NK-92 treated with Interleukin-12 subunit alpha and Interleukin-12 subunit beta, amount 100 ng/mL, for 24 hours (cell line): ENCODE data around the gene GLT6D1.
"Not testable (repeated sequence)": the region's sequence is repeated elsewhere in the genome, so short reads cannot be mapped to it uniquely, and the experiment has no call there.

Source experiments
- DNase-seq: peaks from one replicate; lab custom pipeline; 2025; lab: John Stamatoyannopoulos, UW

Gene GLT6D1

GRCh38 chr9:135639196-135639595, at the start of gene GLT6D1:
TSS of gene GLT6D1 (minus strand) at chr9:135639540. CDS start at chr9:135639187, 353 bp downstream.
- DNase-seq = no peak

DNA sequence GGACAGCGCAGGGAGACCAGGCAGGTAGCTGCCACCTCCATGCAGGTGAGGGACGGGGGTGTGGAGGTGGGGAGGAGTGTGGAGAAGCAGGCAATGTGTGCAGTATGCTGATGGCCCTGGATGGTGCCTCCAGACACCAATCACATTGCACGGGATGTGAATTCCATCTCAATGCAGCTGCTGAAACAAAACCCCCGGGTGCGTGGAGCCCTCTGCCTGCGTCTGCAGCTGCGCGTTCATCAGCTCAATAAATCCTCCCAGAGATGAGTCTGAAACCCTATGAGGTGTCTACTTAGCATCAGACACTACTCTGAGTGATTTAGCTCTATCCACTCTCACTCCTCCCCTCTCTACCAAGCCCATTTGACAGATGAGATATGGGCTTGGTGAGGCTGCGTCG, 49.7 kb upstream of the GLT6D1 start:
- no peak for DNase-seq

GRCh38 chr9:135687216-135687615, 47.9 kb upstream of the GLT6D1 start:
- no peak for DNase-seq

- DNase-seq = no peak
These were observed 45.4 kb upstream of the GLT6D1 start for GRCh38 chr9:135684691-135685090.

GRCh38 chr9:135683401-135684034, 44.2 kb upstream of the GLT6D1 start:
- DNase-seq = no peak

GRCh38 chr9:135681161-135681560, 41.8 kb upstream of the GLT6D1 start:
- no peak for DNase-seq

- DNase-seq = no peak
These were observed 40.7 kb upstream of the GLT6D1 start for GRCh38 chr9:135680056-135680455.

- no peak for DNase-seq
These were observed 39.1 kb upstream of the GLT6D1 start for GRCh38 chr9:135678236-135679017.

DNA sequence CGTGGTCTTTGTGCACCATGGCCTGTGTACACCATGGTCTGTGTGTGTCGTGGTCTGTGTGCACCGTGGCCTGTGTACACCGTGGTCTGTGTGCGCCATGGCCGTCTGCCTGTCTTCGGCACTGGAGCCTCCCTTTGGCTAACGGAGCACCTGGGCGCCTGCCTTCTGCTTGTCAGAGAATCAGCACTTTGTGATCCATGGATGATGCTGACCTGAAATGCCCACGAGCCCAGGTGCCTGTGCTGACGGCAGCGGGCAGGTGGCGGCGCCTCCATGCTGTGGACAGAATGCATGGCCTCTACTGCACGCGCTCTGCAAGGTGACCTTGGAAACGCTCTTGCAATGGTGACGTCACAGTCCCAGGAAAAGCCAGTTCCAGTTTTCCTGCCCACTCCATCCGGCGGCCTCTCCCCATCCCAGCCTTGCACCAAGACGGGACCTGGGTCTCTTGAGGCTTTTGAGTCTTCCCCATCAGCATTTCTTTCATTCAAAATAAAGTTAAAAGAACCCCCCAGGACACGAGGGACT, 38.4 kb upstream of the GLT6D1 start:
- DNase-seq = no peak

DNA sequence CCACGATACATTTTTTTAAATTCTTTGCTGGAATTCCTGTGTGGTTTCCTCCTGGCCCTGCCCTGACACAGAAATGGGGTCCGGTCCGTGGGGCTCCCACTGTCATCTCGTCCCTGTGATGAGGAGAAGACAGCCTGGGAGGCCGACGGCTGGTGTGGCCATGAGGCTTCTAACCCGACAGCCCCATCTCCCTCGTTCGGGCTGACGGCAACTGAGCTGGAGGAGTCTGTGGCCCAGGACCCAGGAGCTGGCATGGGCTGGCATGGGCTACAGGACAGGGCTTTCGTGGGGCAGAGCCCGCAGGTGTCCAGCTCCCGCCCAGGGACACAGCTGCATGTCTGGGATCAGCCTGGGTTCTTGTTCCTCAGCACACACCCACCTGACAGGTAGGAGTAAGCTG, 37.6 kb upstream of the GLT6D1 start:
- no peak for DNase-seq

DNA sequence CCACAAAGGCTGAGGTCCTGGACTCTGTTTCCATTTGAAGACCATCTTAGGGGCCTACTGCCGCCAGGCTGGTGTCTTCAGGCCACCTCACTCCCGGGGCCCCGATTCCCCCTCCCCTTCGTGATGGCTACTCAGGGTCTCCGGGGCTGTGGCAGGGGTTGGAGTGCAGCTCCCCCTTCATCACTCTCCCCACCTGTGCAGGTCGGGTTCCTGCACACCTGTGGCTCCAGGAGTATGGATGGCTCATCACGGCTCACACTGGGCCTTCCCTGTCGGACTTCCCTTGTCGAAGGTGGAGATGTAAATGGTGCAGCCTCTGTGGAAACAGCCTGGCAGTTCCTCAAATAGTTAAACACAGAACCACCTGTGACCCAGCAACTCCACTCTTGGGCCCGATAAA, 35.6 kb upstream of the GLT6D1 start:
- DNase-seq = no peak

- no peak for DNase-seq
These were observed 34.6 kb upstream of the GLT6D1 start for GRCh38 chr9:135673941-135674340.

- not testable (repeated sequence) for DNase-seq
These were observed 33.4 kb upstream of the GLT6D1 start for GRCh38 chr9:135672786-135673185.

DNA sequence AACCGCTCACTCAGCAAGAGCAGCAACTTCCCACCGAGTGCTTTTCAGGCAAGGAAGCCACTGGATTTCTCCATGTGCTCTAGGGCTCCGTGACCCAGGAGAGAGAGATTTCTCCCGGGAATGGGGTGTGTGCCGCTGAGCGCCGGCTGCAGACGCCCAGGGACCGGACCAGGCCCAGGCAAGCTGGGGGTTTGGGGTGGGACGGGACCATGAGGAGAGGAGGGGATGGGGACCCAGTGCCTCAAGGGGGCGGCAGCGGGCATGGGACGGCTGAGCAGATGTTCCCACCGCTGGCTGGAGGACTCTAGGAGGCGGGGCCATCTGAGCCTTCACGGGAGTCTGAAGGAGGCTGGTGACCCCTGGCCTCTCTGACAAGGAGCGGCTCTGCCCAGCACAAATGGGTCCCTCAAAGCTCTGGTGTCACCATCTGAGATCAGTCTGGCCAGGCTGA, 32.3 kb upstream of the GLT6D1 start:
- DNase-seq = no peak

DNA sequence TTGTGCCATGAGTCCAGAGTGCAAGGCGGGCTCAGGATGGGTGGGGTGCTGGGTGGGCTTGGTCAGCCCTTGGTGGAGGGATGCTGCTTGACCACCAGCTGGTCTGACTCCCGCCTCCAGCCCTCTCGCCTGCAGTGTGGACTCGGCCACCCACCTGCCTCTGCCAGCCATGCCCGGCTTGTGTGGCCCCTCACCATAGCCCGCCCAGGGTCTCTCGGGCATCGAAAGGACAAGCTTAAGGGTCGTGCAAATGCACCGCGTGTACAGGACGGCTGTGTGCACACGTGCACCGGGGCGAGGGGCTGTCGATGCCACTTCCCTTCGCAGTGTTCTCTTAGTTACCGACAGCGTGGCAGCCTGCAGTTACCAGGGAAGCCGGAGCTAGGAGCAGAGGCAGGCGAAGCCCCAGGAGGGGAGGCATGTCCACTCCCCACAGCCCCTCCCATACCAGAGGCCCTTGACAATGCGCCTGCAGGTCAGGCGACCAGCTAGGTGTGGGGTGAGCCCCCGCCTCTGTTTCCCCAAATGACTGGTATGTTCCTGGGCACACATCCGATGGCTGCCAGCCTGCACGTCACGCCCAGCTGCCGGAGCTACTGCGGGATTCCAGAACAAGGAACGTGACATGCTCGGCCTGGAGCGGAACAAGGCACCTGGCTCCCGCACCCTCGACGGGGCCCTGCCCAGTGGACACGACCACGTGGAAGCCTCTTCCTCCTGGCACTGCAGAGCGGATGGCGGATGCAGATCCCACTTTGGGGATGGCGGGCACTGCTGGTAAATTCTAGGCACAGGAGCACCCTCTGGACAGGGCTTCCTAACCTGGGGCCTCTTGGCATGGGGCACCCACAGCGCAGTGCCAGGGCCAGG, 31.6 kb upstream of the GLT6D1 start:
- no peak for DNase-seq

GRCh38 chr9:135669616-135670285, 30.4 kb upstream of the GLT6D1 start:
- DNase-seq = no peak

DNA sequence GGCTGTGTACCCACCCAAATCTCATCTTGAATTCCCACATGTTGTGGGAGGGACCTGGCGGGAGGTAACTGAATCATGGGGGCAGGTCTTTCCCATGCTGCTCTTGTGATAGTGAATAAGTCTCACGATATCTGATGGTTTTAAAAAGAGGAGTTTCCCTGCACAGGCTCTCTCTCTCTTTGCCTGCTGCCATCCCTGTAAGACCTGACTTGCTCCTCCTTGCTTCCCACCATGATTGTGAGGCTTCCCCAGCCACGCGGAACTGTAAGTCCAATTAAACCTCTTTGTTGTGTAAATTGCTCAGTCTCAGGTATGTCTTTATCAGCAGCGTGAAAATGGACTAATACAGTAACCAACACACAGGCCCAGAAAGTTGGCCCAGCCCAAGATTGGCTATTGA, 29.7 kb upstream of the GLT6D1 start:
- not testable (repeated sequence) for DNase-seq

DNA sequence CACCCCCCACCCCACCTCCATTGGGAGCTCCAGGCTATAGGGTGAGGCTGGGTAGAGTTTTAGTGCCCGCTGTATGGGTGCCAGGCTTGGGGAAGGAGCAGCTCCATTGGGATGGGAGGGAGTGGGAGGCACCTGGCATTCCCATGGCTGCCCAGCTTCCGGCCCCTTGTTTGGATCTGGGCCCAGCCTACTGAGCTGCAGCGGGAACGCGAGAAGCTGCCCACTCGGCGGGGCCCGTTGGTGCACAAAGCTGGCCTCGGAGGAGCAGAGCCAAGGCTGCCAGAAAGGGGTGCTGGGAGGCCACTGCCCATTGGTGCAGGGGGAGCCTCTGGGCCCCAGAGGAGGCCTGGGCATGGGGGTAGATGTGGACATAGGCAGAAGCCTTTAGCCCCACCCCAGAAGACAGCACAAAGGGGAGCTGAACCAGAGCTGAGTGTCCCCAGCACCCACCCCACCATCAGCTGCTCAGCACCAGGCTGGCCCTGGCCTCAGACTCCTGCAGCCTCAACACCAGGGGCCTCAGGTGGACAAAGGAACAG, 28.2 kb upstream of the GLT6D1 start:
- DNase-seq = no peak

GRCh38 chr9:135666534-135667462, 27.5 kb upstream of the GLT6D1 start:
- no peak for DNase-seq

GRCh38 chr9:135665795-135666189, 26.5 kb upstream of the GLT6D1 start:
- DNase-seq = no peak
